HG03432 (cell line): ENCODE data around the gene ZNF780B.

Experiments used
- ATAC-seq: cut with Tn5 transposase; IDR thresholded peaks from one replicate; pipeline ENCODE4 v1.9.1; 2021; ENCODE audit warnings: mild to moderate bottlenecking, moderate library complexity; ENCODE audit not compliant: unreplicated experiment

ZNF780B gene

GRCh38 chr19:39983695-39984300, 72.2 kb downstream of the ZNF780B start:
- ATAC-seq, result no peak

GRCh38 chr19:39982883-39983282, 73.1 kb downstream of the ZNF780B start:
- ATAC-seq, result no peak
